Keratinocyte (primary cell): ENCODE data around the gene TAS2R38. TPM values are rescaled to one million over a fixed set of nuclear protein-coding genes. Genes with fewer than 3 reads are reported as not detected.
A peak's percentile ranks its signal among the peaks of the same experiment; 100 is the strongest.

Experiments
- DNase-seq: peaks from one replicate; pipeline ENCODE4 v3.0.0-alpha.2; 2011; ENCODE audit warnings: low read depth, missing footprints, low spot score
- FAIRE-seq: peaks from 2 replicates; lab custom pipeline; 2011; peaks lifted over from hg19 to GRCh38; lab: Jason Lieb, UNC
- H2AFZ ChIP-seq: 2 replicates; pipeline ENCODE4 v1.6.0; 2012; ENCODE audit warnings: low read length, control low read depth, inconsistent platforms; ENCODE audit not compliant: control insufficient read depth
- H3K27ac ChIP-seq: 2 replicates; pipeline ENCODE4 v1.5.1; 2011; ENCODE audit warnings: low read length; ENCODE audit not compliant: control insufficient read depth, insufficient read depth
- H3K27me3 ChIP-seq: 3 replicates; pipeline ENCODE4 v1.6.0; 2011; ENCODE audit warnings: low read length; ENCODE audit not compliant: control insufficient read depth, insufficient read depth; ENCODE audit errors: extremely low read depth
- H3K36me3 ChIP-seq, 2 experiments: 2 replicates in 1 of 2; 3 replicates in 1 of 2; pipeline ENCODE4 v1.5.1; 2011; ENCODE audit warnings: low read length in 2 of 2, mild to moderate bottlenecking in 1 of 2; ENCODE audit not compliant: control insufficient read depth in 2 of 2, insufficient read depth in 2 of 2; ENCODE audit errors: extremely low read depth in 1 of 2
- H3K4me1 ChIP-seq: 3 replicates; pipeline ENCODE4 v1.5.1; 2011; ENCODE audit warnings: low read length; ENCODE audit not compliant: control insufficient read depth, insufficient read depth; ENCODE audit errors: extremely low read depth
- H3K4me2 ChIP-seq: 3 replicates; pipeline ENCODE4 v1.6.0; 2011; ENCODE audit warnings: low read depth, low read length; ENCODE audit not compliant: control insufficient read depth, insufficient read depth; ENCODE audit errors: extremely low read depth
- H3K4me3 ChIP-seq, 3 experiments: fragments of 200-600 bp in 1 of 3; sonication (generic) in 1 of 3; 2 replicates in 2 of 3; 3 replicates in 1 of 3; pipeline ENCODE4 v1.5.1; 2011 to 2016; ENCODE audit warnings: low read length in 3 of 3, mild to moderate bottlenecking in 3 of 3, control low read depth in 2 of 3, inconsistent platforms in 1 of 3, low read depth in 1 of 3, mixed read lengths in 1 of 3, mixed run types in 1 of 3, moderate library complexity in 1 of 3; ENCODE audit not compliant: control insufficient read depth in 2 of 3, insufficient read depth in 2 of 3; ENCODE audit errors: extremely low read depth in 1 of 3
- H3K79me2 ChIP-seq: 2 replicates; pipeline ENCODE4 v1.6.0; 2012; ENCODE audit warnings: low read length; ENCODE audit not compliant: control insufficient read depth, insufficient read depth
- H3K9ac ChIP-seq: 3 replicates; pipeline ENCODE4 v1.6.0; 2011; ENCODE audit warnings: low read length; ENCODE audit not compliant: control insufficient read depth, insufficient read depth; ENCODE audit errors: extremely low read depth
- H3K9me1 ChIP-seq: 3 replicates; pipeline ENCODE4 v1.6.0; 2011; ENCODE audit warnings: low read length; ENCODE audit not compliant: control insufficient read depth, insufficient read depth; ENCODE audit errors: extremely low read depth
- H3K9me3 ChIP-seq: 2 replicates; pipeline ENCODE4 v1.5.1; 2012; ENCODE audit warnings: low read depth, low read length; ENCODE audit not compliant: control insufficient read depth
- H4K20me1 ChIP-seq: 3 replicates; pipeline ENCODE4 v1.6.0; 2011; ENCODE audit warnings: low read length; ENCODE audit not compliant: control insufficient read depth, insufficient read depth; ENCODE audit errors: extremely low read depth
- CTCF ChIP-seq, 3 experiments: IDR thresholded peaks in 1 of 3; conservative IDR thresholded peaks in 1 of 3; optimal IDR thresholded peaks in 1 of 3; 2 replicates in 2 of 3; 3 replicates in 1 of 3; pipeline versions ENCODE3 to v1.5.1; 2011; ENCODE audit warnings: low read length in 3 of 3, mild to moderate bottlenecking in 3 of 3, moderate library complexity in 2 of 3, control low read depth in 1 of 3, inconsistent platforms in 1 of 3; ENCODE audit not compliant: insufficient read depth in 2 of 3; ENCODE audit errors: extremely low read depth in 1 of 3
- EZH2 ChIP-seq: IDR thresholded peaks from one replicate; pipeline ENCODE4 v1.6.1; 2012; ENCODE audit warnings: inconsistent platforms, mild to moderate bottlenecking, low read length, moderate library complexity
- dilution Hi-C: fragments of 300-500 bp; cut with MboI; formaldehyde crosslinking; loops from one replicate; pipeline ENCODE4 v1.7.0; 2020; ENCODE audit warnings: low sequenced_read_pairs; ENCODE audit not compliant: extremely low pct_ligation_motif_present
- polyA plus RNA-seq, 5 experiments: library from polyadenylated mRNA; depleted of rRNA in 3 of 5; stranded (reverse) in 3 of 5; stranded (forward) in 1 of 5; unstranded in 1 of 5; fragments of >200 nt; gene quantifications; 1 replicate in 1 of 5; 2 replicates in 3 of 5; 3 replicates in 1 of 5; pipeline versions ENCODE4 v1.2.1 to v1.2.3, GENCODE V29; 2011 to 2012; ENCODE audit warnings: missing spikeins in 2 of 5, low read depth in 1 of 5, low replicate concordance in 1 of 5

The TAS2R38 gene
- polyA plus RNA-seq, 1 donor (not counting 4 experiments of a cell fraction or from before 2014, with no cell fraction given): not detected

GRCh38 chr7:142001163-142001874 is 27.7 kb upstream of the TAS2R38 start:
- H3K9ac ChIP-seq: no peak overlapping the region
- FAIRE-seq (peak; percentile 91), DNase-seq (peak; percentile 77)
- no peak for TF ChIP-seq EZH2
- TF ChIP-seq CTCF (optimal IDR thresholded peaks at IDR 0.05 in 1 of 3, IDR thresholded peaks at IDR 0.05 in 1 of 3, conservative IDR thresholded peaks at IDR 0.05 in 1 of 3; ENCODE audit: extremely low read depth in 1 of 3, insufficient read depth in 2 of 3, low read length in 3 of 3): no peak
- H3K27ac ChIP-seq: peak overlapping the region; percentile 37
- peak overlapping the region; percentile 57 for H2AFZ ChIP-seq
- peaks cover 26% of the 10 kb centered on the region for H3K4me1 ChIP-seq
- dilution Hi-C loops: no loop called here
- no peaks in the 10 kb centered on the region for H3K36me3 ChIP-seq
- H3K9me3 ChIP-seq: no peaks in the 10 kb centered on the region
- no peaks in the 10 kb centered on the region for H3K79me2 ChIP-seq
- peak overlapping the region; percentile 57 for H3K4me2 ChIP-seq
- no peaks in the 10 kb centered on the region for H4K20me1 ChIP-seq
- no peaks in the 10 kb centered on the region for H3K27me3 ChIP-seq
- H3K9me1 ChIP-seq: no peaks in the 10 kb centered on the region
- no peak overlapping the region for H3K4me3 ChIP-seq

- Histone ChIP-seq H2AFZ (peak overlapping the region; percentile 67), H3K4me1 (peaks cover 26% of the 10 kb centered on the region), H4K20me1 (no peaks in the 10 kb centered on the region), H3K36me3 (no peaks in the 10 kb centered on the region), H3K9me1 (no peaks in the 10 kb centered on the region), H3K9ac (no peak overlapping the region), H3K27me3 (no peaks in the 10 kb centered on the region), H3K79me2 (no peaks in the 10 kb centered on the region), H3K9me3 (no peaks in the 10 kb centered on the region), H3K4me3 (no peak overlapping the region), H3K4me2 (peak overlapping the region; percentile 41), H3K27ac (peak overlapping the region; percentile 20)
- TF ChIP-seq EZH2 (no peak), CTCF (optimal IDR thresholded peaks at IDR 0.05 in 1 of 3, IDR thresholded peaks at IDR 0.05 in 1 of 3, conservative IDR thresholded peaks at IDR 0.05 in 1 of 3; ENCODE audit: extremely low read depth in 1 of 3, insufficient read depth in 2 of 3, low read length in 3 of 3) (no peak)
- dilution Hi-C loops: no loop called here
- DNase-seq (peak; percentile 42), FAIRE-seq (peak; percentile 81)
Measured at GRCh38 chr7:142000244-142000643, 26.7 kb upstream of the TAS2R38 start.
